ENCODE measurements around the gene SUGCT.
"Not testable (repeated sequence)": the region's sequence is repeated elsewhere in the genome, so short reads cannot be mapped to it uniquely, and the experiment has no call there.

Gene SUGCT

DNA sequence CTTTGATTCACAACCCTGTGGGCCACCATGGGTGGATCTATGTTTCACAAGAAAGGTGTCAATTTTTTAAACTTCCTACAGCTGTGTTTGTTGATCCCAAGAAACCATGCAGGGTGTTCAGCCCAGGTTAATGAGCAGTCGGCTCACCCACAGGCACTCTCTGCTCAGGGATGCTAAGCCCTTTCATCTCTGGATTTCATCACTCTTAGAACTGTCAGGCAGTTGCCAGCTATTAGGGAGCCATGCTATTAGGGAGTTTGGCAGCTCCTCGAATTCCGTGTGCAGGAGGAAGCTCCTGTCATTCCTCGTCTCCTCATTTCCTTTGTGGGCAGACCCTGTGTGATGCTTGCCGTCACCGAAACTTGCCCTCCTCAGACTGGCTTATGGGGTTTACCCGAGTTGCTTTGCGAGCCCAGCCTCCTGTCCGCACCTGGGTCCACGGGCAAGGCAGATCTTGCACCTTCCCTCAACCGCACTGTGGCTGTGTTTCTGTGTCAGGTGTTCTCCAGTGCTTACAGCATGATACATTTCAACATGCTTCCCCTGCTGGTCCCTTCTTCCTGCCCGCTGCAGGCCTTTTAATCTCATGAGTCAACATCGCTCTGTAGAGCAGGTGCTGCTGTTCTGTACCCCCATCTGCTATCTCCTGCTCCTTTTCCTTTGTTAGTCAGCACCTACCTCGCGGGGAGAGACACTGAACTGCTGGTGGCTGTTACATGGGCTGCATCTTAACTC lies 509.8 kb downstream of the SUGCT start:
- no peak for DNase-seq (ENCODE audit: low read depth)
- TF ChIP-seq, protein P1, sequence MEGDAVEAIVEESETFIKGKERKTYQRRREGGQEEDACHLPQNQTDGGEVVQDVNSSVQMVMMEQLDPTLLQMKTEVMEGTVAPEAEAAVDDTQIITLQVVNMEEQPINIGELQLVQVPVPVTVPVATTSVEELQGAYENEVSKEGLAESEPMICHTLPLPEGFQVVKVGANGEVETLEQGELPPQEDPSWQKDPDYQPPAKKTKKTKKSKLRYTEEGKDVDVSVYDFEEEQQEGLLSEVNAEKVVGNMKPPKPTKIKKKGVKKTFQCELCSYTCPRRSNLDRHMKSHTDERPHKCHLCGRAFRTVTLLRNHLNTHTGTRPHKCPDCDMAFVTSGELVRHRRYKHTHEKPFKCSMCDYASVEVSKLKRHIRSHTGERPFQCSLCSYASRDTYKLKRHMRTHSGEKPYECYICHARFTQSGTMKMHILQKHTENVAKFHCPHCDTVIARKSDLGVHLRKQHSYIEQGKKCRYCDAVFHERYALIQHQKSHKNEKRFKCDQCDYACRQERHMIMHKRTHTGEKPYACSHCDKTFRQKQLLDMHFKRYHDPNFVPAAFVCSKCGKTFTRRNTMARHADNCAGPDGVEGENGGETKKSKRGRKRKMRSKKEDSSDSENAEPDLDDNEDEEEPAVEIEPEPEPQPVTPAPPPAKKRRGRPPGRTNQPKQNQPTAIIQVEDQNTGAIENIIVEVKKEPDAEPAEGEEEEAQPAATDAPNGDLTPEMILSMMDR (conservative IDR thresholded peaks at IDR 0.05; ENCODE audit: low read depth, low read length): no peak
- H3K4me3 ChIP-seq (ENCODE audit: low read depth, low read length): no peak overlapping the region

DNA sequence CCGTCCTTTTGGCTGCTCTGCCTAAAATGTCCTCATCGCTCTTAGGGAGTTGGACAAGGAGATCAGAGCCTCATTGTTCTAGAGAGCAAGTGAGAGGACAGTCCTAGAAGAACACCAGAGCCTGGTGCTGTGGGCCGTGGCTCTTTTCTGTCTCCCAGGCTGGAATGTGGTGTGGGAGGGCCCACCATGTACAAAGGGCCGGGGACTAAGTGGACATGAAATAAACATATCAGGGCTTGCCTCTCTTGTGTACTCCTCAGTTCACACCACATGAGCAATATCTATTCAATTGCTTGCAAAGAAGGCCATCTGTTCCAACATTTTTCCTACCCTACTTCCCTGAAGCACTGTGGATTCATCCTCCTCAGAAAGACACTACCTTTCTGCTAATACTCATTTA lies 510.4 kb downstream of the SUGCT start:
- DNase-seq (ENCODE audit: low read depth): no peak
- H3K4me3 ChIP-seq (ENCODE audit: low read depth, low read length): no peak overlapping the region
- TF ChIP-seq, protein P1 (conservative IDR thresholded peaks at IDR 0.05; ENCODE audit: low read depth, low read length): no peak

DNA sequence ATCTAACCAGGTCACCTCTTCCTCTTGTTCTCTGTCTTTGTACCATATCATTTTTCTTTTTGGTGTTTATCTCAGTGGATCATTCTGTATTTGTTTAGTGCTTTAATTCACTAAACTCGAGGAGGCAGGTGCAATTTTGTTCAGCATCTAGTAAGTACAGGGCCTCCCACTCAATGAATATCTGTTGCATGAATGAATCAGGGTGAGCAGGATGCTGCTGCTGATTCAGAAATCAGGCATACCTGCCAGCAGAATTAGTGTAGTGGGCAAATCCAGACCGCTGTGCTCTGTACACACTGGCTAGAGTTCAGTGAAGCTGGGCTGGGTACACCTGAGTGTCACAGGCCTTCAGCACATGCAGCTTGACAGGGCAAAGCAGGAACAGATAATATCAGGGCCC lies 511.9 kb downstream of the SUGCT start:
- H3K4me3 ChIP-seq (ENCODE audit: low read depth, low read length): no peak overlapping the region
- no peak for DNase-seq (ENCODE audit: low read depth)
- TF ChIP-seq, protein P1 (conservative IDR thresholded peaks at IDR 0.05; ENCODE audit: low read depth, low read length): no peak

DNA sequence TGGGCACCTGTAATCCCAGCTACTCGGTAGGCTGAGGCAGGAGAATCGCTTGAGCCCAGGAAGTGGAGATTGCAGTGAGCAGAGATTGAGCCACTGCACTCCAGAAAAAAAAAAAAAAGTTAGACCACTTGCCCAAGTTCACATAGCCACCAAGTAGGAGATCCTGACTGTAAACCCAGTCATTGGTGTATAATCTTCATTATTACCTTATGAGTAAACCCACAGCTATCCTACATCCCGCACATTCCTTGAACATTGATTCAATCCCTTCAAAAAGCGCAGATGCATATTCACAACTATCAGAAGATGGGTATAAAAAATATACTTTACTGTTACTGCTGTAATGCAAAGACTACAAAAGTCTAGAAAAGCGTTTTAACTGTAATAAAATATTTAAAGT lies 512.9 kb downstream of the SUGCT start:
- DNase-seq (ENCODE audit: low read depth): no peak
- TF ChIP-seq, protein P1 (conservative IDR thresholded peaks at IDR 0.05; ENCODE audit: low read depth, low read length): no peak

DNA sequence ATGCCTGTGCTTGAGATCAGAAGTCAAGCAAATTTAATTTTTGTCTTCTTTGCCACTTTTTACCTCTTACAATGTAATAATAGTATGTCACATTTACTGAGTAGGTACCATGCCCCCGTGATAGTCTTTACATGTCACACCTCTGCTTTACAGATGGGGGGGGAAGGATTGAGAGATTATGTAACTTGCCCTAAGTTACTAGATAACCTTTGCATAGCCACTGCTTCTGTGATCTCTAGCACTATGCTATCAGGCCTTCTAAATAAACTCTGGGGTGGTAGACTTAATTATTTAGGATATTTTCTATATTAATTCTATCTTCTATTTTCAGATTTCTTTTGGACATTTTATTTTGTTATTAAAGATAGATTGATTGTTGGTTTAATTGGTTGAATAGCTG lies 514.4 kb downstream of the SUGCT start:
- DNase-seq (ENCODE audit: low read depth): no peak
- TF ChIP-seq, protein P1 (conservative IDR thresholded peaks at IDR 0.05; ENCODE audit: low read depth, low read length): no peak

More for the DNA sequence above, 512.9 kb downstream of the SUGCT start:
- no peak overlapping the region for H3K4me3 ChIP-seq (ENCODE audit: low read depth, low read length)

DNA sequence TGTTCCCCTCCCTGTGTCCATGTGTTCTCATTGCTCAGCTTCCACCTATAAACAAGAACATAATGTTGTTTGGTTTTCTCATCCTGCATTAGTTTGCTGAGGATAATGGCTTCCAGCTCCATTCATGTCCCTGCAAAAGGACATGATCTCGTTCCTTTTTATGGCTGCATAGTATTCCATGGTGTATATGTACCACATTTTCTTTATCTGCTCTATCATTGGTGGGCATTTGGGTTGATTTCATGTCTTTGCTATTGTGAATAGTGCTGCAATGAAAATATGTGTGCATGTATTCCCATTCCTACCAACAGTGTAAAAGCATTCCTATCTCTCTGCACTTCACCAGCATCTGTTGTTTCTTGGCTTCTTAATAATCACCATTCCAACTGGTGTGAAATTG lies 516.1 kb downstream of the SUGCT start:
- H3K4me3 ChIP-seq (ENCODE audit: low read depth, low read length); DNase-seq (ENCODE audit: low read depth): not testable (repeated sequence)

More for the DNA sequence above, 514.4 kb downstream of the SUGCT start:
- no peak overlapping the region for H3K4me3 ChIP-seq (ENCODE audit: low read depth, low read length)

DNA sequence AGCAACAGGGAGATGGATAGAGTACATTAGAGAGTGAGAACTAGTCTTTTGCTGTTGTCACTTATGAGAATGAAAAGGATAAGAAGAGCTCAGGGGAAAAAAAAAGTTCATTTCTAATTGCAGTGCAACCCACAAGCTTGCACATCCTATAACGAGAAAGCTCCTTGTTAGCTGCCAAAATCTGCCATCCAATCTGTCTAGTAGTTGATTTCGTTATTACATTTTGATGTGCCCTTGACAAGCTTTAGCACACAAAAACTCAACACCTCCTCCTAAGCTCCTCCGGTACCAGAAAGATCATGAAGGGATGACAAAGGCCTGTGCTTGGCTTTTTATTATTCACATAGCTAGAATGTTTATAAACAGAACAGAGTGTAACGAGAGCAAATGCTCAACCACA lies 519.4 kb downstream of the SUGCT start:
- no peak overlapping the region for H3K4me3 ChIP-seq (ENCODE audit: low read depth, low read length)
- TF ChIP-seq, protein P1 (conservative IDR thresholded peaks at IDR 0.05; ENCODE audit: low read depth, low read length): no peak
- no peak for DNase-seq (ENCODE audit: low read depth)

Measured in choroid plexus epithelial cell (primary cell).